PFSK-1 (cell line): ENCODE measurements around the gene PHYH.

Experiments used
- POLR2AphosphoS5 ChIP-seq: IDR thresholded peaks from 2 replicates; pipeline ENCODE4 v1.6.1; 2012; ENCODE audit warnings: low read depth, mild to moderate bottlenecking, control low read depth, low read length, moderate library complexity
- SIN3A ChIP-seq: IDR thresholded peaks from 2 replicates; pipeline ENCODE4 v1.6.1; 2012; ENCODE audit warnings: mild to moderate bottlenecking, low read length, moderate library complexity, borderline replicate concordance; ENCODE audit not compliant: insufficient read depth
- TF ChIP-seq, protein P1 (sequence below), 2 experiments: IDR thresholded peaks; 2 replicates each; pipeline versions ENCODE4 v1.6.1 to v1.8.0; 2011 to 2012; ENCODE audit warnings: low read depth in 2 of 2, low read length in 2 of 2, control low read depth in 1 of 2, inconsistent platforms in 1 of 2, mild to moderate bottlenecking in 1 of 2, moderate library complexity in 1 of 2; ENCODE audit not compliant: insufficient read depth in 1 of 2

- TF ChIP-seq, protein P1, sequence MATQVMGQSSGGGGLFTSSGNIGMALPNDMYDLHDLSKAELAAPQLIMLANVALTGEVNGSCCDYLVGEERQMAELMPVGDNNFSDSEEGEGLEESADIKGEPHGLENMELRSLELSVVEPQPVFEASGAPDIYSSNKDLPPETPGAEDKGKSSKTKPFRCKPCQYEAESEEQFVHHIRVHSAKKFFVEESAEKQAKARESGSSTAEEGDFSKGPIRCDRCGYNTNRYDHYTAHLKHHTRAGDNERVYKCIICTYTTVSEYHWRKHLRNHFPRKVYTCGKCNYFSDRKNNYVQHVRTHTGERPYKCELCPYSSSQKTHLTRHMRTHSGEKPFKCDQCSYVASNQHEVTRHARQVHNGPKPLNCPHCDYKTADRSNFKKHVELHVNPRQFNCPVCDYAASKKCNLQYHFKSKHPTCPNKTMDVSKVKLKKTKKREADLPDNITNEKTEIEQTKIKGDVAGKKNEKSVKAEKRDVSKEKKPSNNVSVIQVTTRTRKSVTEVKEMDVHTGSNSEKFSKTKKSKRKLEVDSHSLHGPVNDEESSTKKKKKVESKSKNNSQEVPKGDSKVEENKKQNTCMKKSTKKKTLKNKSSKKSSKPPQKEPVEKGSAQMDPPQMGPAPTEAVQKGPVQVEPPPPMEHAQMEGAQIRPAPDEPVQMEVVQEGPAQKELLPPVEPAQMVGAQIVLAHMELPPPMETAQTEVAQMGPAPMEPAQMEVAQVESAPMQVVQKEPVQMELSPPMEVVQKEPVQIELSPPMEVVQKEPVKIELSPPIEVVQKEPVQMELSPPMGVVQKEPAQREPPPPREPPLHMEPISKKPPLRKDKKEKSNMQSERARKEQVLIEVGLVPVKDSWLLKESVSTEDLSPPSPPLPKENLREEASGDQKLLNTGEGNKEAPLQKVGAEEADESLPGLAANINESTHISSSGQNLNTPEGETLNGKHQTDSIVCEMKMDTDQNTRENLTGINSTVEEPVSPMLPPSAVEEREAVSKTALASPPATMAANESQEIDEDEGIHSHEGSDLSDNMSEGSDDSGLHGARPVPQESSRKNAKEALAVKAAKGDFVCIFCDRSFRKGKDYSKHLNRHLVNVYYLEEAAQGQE (IDR thresholded peaks at IDR 0.05; ENCODE audit: insufficient read depth in 1 of 2, low read depth in 2 of 2, low read length in 2 of 2) = no peak
- TF ChIP-seq POLR2AphosphoS5 (no peak), SIN3A (no peak)
Observed at GRCh38 chr10:13347500-13348156, 47.8 kb upstream of the PHYH start.
